ENCODE measurements around the gene CTNS.

The CTNS gene

DNA sequence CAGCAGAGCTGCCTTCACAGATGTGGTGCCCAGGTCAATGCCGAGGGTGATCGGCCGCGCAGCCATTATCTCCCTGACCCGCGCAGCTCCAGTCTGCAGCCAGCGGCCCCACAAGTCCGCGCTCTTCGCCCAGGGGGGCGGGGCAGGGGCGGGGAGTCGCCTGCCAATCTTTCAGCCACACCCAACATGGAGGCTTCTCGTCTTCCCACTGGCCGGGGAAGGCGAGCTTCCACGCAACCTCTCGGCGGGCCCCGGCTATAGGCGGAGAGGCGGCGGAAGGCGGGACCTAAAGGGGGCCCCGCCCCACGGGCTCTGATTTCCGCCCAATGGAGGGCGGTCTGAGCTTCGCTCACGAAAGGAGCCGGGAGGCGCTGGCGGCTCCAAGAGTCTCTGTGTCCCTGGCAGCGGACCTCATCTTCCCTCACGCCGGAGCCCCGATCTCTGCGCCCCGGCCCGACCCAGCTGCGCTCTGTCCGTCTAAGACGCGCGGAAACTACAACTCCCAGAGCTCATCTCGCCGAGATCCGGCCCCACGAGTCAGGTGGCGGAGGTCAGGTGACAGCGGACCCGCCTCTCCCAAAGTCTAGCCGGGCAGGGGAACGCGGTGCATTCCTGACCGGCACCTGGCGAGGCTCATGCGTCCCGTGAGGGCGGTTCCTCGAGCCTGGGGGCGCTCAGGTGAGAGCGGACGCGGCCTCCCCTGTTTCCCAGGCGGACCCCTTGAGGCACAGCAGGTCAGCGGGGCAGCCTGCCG lies at the start of gene CTNS, which contains the start of gene SHPK:
CTNS (plus strand) TSS at position 607 of the 754 bp plus-strand sequence. CDS start 3,447 bp downstream, outside the sequence.
SHPK (minus strand) TSS at position 97 of the 754 bp plus-strand sequence; CDS start at position 66, 31 bp downstream.
- intact Hi-C loops (cut with DNase I) = no loop called here
- DNase-seq = peak; percentile 95 to 100 (median 98)

DNA sequence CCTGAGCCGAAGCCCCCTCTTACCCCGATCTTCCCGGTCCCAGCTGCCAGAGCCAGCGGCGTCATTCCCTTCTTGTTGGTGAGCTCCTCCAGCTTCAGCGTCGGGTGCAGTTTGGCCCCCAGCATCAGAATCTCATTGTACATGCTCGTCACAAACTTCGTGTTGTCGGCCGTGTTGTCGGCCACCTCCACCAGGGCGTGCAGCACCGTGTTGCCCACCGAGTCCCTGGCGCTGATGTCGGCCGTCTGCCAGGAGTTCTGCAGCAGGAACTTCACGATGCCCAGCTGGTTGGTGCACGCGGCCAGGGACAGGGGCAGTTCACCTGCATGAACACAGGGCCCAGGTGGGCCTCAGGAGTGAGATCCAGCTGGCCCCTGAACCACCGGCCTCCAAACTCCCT lies 46.8 kb upstream of the CTNS start:
- no peak for DNase-seq
- intact Hi-C loops (cut with DNase I) = no loop called here

DNA sequence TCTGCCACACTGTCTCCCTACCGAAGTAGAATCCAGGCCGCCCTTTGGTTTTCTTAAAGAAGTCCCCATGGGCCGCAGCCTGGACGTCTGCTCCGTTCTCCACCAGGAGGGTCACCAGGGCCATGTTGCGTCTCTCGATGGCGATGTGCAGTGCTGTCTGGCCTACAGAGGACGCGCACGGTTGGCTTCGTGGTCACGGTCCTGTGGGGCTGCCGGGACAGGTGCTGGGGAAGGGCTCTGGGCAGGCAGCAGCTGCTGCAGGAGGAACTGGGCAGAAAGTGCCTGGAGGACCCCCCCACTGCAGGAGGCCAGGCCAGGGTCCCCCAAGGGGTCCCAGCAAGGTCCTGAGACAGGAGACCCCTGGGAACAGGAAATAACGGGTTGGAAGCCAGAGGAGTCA lies 46.3 kb upstream of the CTNS start:
- DNase-seq = no peak
- intact Hi-C loops (cut with DNase I) = no loop called here

DNA sequence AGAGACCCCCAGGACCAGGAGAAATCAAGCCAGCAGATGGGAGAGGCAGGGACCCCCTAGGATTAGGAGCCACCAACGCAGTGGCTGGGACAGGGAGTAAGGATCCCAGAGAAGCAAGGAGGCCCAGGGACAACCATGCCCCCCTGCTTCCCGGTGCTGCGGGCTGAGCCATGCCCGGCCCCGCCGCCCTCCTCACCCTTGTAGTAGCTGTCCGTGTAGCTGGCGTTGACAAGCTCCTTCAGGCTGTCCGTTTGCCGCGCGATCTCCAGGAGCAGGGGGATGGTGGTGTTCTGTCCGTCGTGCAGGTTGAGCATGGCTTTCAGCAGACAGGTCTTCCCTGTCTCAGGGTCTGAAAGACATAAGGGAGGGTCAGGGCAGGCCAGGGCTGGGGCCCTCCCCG lies 45.8 kb upstream of the CTNS start:
- intact Hi-C loops (cut with DNase I) = no loop called here
- no peak for DNase-seq

- intact Hi-C loops (cut with DNase I) = no loop called here
- DNase-seq = no peak
Measured at GRCh38 chr17:3592216-3592860, 44.2 kb upstream of the CTNS start.

- DNase-seq = no peak
- intact Hi-C loops (cut with DNase I) = no loop called here
Measured at GRCh38 chr17:3593384-3593783, 43.2 kb upstream of the CTNS start.

GRCh38 chr17:3594051-3594800 lies 42.3 kb upstream of the CTNS start:
- intact Hi-C loops (cut with DNase I) = no loop called here
- peak in 41 of 42 donors; percentile 10 to 83 (median 46) for DNase-seq

DNA sequence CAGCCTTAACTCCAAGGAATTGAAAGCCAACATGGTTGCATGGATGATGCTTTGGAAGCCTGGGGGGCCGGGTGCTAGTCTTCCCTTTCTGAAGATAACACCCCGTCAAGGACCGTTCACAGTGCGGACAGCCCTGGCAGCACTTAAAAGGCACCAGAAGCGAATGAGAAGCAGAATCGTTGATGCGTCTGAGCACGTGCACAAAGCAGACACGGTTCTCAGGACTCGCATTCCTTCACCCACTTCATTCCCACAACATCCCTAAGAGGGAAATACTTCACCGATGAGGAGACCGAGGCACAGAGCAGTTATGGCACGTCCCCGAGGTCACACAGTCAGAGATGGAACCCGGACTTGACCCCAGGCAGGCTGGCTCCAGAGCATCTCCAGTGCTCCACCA lies 41.6 kb upstream of the CTNS start:
- intact Hi-C loops (cut with DNase I) = no loop called here
- DNase-seq = no peak

GRCh38 chr17:3596804-3597464 lies 39.6 kb upstream of the CTNS start:
- intact Hi-C loops (cut with DNase I) = no loop called here
- no peak for DNase-seq

DNA sequence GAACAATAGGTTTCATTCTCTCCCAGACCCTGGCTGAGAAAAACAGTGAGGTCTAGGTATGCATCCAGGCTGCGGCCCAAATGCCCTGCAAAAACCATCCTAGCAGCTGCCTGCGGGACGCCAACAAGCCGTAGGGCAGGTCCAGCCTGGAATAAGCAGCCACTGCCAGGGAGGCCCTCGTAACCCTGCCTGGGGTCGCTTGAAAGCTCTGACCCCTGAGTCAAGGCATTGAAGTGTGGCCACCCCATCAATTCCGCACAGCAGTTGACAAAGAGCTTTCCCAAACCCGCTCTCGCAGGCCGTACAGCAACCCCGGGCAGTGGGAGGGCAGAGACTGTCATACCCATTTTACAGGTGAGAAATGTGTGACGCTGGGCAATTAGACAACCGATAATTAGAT lies 38.5 kb upstream of the CTNS start:
- DNase-seq = no peak
- intact Hi-C loops (cut with DNase I) = no loop called here

GRCh38 chr17:3600529-3601205 lies 35.9 kb upstream of the CTNS start:
- intact Hi-C loops (cut with DNase I) = no loop called here
- DNase-seq = no peak

GRCh38 chr17:3602499-3602898 lies 34.1 kb upstream of the CTNS start:
- DNase-seq = no peak
- intact Hi-C loops (cut with DNase I) = no loop called here

DNA sequence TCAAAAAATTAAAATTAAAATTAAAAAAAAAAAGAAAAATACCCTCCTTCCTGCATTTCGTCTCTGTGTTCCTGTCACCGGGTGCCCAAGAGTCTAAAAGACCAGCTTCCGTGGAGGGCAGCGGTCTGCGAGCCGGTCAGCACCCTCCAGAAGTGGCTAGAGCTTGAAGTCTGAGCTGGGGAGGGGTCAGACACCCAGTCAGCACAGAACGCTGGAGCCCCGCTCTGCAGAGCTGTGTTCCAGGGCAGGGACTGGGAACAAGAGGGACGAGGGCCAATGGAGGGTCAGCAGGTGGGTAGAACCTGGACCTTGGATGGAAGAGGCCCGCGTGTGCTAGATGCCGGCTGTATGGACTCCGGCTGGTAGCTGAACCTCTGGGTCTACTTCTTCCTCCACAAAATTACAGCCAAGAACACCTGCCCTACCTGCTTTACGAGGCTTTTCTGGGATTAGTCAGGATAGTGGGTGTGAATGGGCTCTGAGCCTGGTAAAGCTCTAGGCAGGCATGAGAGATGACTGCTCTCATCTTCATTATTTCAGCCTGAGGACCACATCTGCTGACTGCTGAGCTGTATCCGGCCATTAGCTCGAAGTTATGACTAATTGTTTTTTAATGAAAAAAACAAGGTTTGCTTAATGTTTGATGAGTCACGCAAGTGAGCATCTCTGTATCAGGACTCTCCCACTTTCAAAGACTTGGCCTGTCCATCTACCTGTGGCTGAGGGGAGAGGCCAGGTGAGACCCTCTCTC lies 33.3 kb upstream of the CTNS start:
- intact Hi-C loops (cut with DNase I) = no loop called here
- DNase-seq = no peak

GRCh38 chr17:3603870-3604259 lies 32.7 kb upstream of the CTNS start:
- DNase-seq = no peak
- intact Hi-C loops (cut with DNase I) = no loop called here

DNA sequence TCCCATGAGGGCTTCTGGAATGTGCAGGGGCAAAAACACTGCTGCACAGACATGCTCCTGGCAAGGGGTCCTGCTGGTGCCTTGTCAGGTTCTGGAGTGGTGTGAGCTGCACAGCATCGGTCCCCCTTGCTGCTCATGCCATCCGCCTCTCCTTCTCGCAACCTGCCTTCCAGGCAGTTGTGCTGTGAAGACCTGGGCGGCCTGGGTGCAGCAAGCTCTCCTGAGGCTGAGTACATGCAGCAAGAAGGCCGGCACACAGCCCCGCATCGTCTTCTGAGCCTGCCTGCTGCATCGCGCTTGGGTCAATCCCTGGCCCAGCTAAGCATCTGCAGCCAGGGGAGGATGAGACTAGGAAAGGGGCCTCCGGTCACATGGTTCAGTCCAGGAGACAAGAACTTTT lies 26.9 kb upstream of the CTNS start:
- no peak for DNase-seq

GRCh38 chr17:3610523-3610922 lies 26.0 kb upstream of the CTNS start:
- intact Hi-C loops (cut with DNase I) = no loop called here

More for the DNA sequence above, 26.9 kb upstream of the CTNS start:
- intact Hi-C loops (cut with DNase I) = no loop called here

DNA sequence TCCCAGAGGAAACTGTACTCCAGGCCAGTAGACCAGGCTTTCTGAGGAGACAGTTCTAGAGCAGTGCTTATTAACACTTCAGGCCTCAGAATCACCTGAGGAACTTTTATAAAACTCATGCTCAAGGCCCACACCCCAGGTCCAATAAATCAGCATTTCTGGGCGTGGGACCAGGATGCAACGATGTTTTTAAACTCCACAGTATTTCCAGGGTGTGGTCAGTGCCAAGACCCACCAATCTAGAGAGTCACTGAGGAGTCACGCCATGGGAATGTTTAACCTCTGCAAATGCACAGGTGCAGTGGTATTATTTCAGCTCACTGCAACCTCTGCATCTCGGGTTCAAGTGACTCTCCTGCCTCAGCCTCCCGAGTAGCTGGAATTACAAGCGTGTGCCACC lies 23.4 kb upstream of the CTNS start:
- DNase-seq = no peak
- intact Hi-C loops (cut with DNase I) = no loop called here

More at GRCh38 chr17:3610523-3610922, 26.0 kb upstream of the CTNS start:
- DNase-seq = no peak

DNA sequence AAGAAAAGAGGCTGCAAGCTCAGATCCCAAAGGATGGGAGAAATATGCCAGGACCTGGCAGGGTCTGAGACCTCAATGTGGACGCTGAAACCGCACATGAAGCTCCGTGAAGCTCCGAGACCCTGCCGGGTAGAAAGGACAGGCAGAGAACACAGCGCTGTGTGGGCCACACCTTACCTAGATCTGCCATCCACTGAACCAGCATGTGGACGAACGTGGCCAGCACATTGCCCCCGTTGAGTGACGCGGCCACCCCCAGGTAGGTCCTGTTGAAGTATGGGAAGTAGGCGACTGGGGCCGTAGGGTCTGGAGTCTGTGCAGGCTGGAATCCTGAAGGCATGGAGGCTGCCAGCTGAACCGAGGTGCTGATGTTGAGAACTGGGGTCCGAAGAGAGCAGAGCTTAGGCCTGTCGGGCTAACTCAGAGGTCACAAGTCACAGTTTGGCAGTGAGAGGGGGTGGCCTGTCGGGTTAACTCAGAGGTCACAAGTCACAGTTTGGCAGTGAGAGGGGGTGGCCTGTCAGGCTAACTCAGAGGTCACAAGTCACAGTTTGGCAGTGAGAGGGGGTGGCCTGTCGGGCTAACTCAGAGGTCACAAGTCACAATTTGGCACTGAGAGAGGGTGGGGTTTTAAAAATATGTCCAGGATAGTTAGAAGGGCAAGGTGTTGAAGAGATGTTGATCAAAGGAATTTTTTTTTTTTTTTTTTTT lies 21.2 kb upstream of the CTNS start:
- intact Hi-C loops (cut with DNase I) = no loop called here
- no peak for DNase-seq

Data from head of caudate nucleus (tissue), 42 donors.